ENCODE data around the gene PRKCZ.

PRKCZ gene

DNA sequence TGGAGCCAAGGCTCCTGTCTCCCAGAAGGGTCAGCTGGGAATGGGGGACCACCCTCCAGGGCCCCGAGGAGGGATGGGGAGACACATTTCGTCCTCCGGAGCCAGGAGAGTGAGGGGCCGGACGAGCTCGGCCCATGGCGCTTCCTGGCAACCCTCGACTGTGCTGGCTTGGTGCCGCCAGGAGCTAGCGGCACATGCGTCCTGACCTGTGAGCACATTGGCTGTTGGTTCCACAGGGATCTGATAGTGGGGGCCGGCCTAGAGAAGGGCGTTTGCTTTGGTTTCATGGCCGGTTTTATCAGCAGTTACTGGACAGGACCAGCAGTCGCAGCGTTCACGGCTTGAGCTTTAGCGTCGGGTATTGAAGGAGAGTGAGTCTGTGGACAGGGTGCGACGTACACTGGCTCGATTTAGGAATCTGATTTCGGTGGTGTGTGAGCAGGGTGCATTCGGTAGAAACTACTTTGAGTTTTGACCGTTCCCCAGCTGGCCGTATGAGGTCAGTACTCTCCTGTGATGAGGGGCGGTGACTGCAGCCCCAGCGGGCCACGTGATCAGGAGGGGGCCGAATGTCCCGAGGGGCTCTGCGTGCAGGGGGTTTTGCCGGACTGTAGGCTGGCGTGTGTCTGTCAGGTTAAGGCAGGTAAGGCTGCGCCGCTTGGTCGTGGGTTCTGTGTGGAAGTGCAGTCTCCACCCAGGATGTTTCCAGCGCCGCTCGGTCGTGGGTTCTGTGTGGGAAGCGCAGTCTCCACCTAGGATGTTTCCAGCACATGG is 125.7 kb downstream of the PRKCZ start:
- no peak for DNase-seq (ENCODE audit: low read depth in 3 of 3, low spot score in 1 of 3)

DNA sequence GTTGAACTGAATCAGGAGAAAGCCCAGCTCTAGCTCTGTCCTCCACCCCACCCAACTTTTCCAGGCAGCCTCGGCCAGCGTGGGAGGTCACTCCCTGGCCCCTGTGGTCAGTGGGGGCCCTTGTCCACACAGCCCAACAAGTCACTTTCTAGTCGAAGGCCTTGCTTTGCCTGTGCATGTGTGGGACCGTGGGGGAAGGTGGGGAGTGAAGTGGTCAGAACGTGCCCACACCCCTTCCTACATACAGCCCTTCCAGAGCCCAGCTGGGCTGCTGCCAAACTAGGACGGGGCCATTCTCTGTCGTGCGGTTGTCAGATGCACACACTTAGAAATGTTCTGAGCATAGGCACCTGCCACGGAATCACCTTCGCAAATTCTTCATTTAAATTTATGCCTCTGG is 126.4 kb downstream of the PRKCZ start:
- no peak for DNase-seq (ENCODE audit: low read depth in 3 of 3, low spot score in 1 of 3)

DNA sequence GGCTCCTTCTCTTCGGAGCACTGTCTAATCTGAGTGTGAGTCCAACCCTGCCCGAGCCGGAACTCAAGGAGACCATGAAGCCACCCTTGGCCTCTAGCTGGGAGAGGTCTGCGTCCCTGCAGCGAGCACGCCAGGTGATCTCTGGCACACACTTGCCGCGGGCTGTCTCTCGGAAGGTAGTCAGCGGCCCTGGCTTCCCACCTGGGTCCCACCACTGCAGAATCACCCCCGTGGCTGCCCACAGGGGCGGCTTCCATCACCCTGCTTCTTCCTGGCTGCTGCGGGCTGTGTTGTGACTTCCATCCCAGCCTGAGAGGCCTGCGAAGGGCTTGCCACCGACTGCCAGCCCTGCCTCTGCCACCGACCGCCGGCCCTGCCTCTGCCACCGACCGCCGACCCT is 127.3 kb downstream of the PRKCZ start:
- no peak for DNase-seq (ENCODE audit: low read depth in 3 of 3, low spot score in 1 of 3)

DNA sequence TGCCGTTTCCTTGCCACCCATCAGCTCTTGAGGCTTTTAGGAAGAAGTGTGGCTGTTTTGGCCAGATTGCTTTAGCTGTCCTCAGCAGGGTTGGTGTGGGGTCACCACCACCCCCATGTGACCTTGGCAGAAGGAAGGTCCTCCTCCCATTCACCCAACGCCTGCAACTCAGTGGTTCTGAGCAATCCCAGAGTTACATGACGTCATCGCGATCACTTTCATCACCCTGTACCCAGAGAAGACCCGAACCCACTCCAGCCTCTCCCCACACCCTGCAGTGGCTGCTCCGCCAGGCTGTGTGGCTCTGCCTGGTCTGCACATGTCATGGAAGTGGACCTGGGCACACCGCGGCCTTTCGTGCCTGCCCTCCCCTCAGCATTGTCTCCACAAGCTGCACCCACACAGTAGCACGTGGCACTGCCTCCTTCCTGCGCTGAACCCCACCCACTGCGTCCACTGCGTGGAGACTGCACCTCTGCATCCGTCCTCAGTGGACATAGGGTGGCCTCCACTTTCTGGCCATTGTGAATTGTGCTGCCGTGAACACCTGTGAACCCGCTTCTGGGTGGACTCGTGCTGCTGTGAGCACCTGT is 127.8 kb downstream of the PRKCZ start:
- no peak for DNase-seq (ENCODE audit: low read depth in 3 of 3, low spot score in 1 of 3)

DNA sequence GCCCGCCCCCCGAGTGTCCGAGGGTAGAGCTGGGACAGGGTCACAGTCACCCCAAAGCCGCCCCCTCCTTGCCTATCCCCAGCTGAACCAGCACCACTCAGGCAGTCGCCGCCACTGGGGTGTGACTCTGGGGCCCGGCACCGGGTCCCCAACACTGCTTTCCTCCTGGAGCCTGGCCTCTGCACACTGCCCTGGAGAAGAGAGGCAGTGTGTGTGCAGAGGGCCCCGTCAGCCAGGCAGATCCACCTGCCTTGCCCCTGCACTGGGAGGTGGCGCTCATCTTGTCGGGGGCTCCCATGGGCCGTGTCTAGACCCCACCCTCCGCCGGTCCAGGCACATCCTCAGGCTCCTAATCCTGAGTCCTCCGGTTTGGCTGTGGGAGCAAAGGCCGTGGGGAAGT is 128.7 kb downstream of the PRKCZ start:
- DNase-seq (ENCODE audit: low read depth in 3 of 3, low spot score in 1 of 3): no peak

DNA sequence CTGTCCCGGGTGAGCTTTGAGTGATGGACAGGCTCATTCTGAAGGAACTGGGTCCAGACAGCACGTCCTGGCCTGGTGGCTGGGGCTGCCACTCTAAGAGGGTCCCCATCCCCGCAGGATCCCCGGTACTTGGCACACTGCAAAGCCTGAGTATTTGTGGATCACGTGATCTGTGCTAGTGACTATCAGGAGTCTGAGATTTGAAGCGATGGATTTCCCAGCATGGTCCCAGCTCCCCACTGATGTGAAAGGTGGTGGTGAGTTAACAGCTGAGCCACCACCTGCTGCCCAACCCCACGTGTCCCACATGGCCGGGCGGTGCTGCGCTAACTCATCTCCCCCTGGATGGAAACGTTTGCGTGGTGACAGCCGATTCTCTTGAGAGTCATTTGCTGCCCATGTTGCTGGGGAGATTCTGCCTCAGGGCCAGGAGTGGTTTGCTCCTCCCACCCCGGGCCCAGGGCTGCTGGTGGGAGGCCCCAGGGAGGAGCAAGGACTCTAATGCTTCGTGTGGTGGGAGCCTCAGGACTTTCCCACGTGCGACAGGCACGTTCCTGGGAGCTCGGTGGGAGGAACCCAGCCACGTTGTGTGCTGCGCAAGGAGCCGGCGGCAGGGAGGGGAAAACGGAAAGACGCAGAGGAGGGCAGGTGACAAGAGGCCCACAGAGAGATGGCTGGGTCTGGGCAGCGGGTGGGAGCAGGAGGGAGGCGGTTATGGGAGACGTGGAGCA is 129.2 kb downstream of the PRKCZ start:
- DNase-seq (ENCODE audit: low read depth in 3 of 3, low spot score in 1 of 3): no peak

DNA sequence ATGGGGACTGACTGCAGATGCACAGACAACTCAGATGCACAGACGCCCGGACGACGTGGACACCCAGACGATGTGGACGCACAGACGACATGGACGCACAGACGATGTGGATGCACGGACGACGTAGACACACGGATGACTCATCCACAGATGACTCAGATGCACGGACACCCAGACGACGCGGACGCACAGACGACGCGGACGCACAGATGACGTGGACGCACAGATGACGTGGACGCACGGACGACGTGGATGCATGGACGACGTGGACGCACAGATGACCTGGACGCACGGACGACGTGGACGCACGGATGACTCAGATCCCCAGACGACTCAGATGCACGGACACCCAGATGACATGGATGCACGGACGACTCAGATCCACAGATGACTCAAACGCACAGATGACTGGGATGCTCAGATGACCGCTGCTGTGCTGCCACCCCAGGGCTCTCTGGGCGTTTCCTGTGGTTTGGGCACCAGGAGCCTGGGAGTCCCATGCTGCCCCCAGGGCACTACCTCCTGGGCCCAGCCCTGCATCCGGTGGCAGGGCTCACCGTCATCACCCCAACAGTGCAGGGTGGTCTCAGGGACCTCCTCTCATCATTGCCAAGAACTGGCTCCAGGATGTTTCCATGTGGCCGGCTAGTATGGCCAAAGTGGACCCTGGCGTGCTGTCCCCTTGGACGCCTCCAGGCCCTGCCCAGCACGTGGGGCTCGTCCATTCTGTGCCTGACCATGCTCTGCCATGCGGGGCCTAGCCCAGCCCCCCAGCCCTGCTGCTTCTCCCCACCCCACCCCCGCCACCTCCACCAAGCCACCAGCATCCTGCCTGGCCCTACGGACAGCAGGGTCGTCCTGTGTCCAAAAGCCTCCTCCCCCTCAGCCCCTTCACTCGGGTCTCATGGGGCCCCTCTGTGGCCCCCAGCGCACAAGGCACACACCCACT is 130.4 kb downstream of the PRKCZ start:
- DNase-seq (ENCODE audit: low read depth in 3 of 3, low spot score in 1 of 3): no peak

DNA sequence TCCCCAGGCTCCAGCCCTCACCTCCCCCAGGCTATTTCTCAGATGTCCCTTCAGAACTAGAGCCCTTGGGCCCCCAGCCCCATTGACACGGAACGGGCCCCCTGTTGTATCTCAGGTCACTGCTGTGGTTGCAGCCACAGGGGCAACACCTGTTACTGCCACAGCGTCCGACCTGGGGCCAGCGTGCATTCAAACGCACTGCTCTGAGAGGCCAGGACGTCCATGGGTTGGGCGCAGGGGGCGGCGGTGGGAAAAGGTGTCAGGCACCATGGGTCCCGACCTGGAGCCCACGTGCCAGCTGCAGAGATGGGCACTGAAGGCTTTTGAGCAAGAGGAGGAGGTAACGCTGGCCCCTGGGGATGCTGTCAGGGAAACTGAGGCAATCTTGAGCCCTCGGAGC is 131.1 kb downstream of the PRKCZ start:
- DNase-seq (ENCODE audit: low read depth in 3 of 3, low spot score in 1 of 3): no peak

DNA sequence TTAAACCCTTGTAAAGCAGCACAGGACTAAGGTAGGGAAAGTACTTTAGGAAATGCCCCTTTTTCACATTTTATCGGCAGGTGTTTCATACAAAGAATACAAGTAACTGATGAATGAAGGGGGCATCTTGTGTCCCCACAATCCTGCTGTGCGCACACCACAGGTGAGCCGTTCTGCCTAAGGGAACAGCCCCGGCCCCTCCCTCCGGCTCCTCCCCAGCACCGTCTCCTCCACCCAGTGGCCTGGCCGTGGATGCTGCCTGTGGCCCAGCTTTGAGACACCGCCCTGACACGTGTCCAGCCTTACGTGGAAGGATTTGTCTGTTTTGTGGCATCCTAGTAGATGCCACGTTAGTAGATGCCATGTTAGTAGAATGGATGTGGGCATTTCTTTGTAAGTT is 131.5 kb downstream of the PRKCZ start:
- DNase-seq (ENCODE audit: low read depth in 3 of 3, low spot score in 1 of 3): no peak

DNA sequence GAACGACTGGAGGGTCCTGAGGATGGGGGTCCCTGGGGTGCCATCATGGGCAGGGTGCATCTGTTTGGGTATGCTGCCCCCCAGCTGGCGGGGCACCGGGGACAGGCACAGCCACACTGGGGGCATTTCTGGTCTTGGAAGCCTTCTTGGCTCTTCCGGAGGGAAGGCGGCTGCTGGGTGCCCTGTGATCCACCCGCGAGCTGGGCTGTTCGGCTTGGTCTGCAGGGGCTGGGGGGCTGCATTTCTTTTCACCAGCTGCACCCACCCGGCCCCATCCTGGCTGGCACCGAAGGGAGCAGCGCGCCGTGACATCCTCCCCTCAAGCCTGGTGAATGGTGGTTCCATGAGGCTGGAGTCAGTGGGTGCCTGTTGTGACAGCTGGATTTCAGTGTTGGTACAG is 132.2 kb downstream of the PRKCZ start:
- DNase-seq (ENCODE audit: low read depth in 3 of 3, low spot score in 1 of 3): no peak

DNA sequence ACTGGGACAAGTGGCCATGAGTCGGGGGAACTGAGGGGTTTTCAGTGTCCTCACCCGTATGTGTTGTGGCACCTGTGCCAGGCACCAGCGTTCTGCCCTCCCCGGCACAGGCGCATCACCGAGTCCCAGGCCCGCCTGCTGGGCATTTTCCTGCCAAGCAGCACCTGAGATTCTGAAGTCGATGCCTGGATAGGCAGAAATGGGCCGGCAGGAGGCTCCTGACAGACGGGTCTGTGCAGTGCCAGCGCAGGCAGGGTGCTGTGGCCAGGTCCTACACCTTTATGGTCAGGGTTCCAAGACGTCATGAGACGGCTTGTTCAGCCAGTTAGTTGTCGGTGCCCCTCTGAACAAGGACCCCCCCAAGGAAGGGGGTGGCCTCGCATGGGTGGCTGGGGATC is 133.7 kb downstream of the PRKCZ start:
- DNase-seq (ENCODE audit: low read depth in 3 of 3, low spot score in 1 of 3): no peak

DNA sequence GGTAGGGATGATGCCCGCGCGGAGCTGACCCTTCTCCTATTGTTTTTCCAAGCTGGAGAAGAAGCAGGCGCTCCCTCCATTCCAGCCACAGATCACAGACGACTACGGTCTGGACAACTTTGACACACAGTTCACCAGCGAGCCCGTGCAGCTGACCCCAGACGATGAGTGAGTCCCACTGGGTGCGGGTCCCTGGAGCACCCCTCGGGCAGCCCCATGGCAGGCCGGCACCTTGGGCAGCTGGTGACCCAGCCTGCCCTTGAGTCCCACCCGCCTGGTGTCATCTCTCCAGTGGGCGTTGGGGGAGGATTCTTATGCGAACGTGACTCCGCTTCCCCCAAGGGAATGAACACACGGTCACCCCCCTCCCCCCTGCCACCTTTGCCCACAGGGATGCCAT is 134.3 kb downstream of the PRKCZ start:
- DNase-seq (ENCODE audit: low read depth in 3 of 3, low spot score in 1 of 3): no peak

DNA sequence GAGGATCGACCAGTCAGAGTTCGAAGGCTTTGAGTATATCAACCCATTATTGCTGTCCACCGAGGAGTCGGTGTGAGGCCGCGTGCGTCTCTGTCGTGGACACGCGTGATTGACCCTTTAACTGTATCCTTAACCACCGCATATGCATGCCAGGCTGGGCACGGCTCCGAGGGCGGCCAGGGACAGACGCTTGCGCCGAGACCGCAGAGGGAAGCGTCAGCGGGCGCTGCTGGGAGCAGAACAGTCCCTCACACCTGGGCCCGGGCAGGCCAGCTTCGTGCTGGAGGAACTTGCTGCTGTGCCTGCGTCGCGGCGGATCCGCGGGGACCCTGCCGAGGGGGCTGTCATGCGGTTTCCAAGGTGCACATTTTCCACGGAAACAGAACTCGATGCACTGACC is 134.7 kb downstream of the PRKCZ start:
- DNase-seq (ENCODE audit: low read depth in 3 of 3, low spot score in 1 of 3): no peak

DNA sequence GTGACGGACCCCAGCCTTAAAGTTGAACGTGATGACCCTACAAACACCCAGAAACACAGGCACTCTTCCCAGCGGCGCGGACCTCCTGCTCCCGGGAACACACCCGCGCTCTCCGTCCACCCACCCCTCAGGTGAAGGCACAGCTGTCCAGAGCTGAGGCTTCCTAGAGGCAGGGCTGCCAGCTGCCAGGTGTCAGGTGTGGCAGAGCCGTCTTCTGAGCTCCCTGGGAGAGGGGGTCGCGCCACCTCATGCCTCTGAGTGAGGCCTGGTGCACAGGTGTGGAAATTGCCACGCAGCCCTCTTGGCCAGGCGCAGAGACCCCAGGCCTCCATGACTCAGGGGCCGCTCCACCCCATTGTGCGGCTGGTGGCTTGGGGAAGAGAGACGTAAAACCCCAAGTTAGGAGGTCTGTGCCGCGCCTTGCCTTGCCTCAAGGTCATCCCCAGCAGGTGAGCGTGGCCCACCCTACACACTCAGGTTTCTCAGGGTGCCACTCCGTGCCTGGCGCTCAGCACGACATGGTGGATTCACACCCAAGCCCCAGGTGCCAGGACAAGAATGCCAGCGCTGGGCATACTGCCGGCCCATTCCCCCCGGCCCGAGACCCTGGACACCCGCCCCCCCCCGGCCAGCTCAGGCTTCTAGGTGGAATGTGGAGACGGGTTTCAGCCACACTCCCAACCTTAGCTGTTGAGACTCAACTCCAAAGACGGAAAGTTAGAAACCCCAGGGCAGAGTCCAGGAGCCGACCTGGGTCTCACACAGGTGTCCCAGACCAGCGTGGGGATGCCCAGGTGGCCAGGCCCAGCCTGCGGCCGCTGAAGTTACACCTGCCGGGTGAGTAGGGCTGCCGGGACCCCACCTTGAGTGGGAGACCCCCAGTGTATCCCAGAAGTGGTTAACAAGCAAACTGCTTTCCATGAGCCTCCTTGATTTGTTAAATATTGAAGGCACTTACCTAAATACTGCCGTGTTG is 136.0 kb downstream of the PRKCZ start:
- DNase-seq (ENCODE audit: low read depth in 3 of 3, low spot score in 1 of 3): no peak

DNA sequence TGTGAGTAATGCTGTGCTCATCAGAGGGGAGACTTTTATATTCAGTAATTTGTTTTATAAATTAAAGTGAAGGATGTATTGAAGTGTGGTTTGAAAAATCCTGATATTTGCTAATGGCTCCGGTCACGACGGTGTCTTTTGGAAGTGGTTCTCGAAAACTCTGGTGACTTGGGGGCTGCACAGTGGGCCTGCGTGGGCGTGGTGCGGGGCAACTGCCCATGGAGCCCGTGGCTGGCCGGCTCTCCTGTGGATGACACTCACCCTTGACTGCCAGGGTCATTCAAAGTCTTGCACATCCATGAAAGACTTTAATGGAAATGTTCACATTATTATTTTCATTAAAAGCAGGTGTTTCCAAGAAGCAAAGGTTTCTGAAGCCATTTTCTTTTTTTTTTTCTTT is 136.7 kb downstream of the PRKCZ start:
- no peak for DNase-seq (ENCODE audit: low read depth in 3 of 3, low spot score in 1 of 3)

DNA sequence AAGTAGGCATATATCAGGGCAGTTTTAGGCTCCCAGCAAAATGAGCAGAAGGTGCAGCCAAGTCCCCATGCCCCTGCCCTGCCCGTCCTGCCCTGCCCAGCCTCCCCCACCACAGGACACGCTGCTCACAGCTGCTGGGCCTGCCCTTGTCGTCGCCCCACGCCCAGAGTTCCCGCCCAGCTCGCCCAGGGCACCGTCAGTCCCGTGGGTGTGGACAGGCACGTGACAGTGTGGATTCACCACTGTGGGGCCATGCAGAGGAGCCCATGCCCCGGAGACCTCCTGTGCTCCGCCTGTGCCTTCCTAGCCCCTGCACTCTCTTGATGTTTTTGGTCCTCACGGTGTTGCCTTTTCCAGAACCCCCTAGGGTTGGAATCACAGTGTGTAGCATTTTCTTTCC is 137.4 kb downstream of the PRKCZ start:
- DNase-seq (ENCODE audit: low read depth in 3 of 3, low spot score in 1 of 3): no peak

DNA sequence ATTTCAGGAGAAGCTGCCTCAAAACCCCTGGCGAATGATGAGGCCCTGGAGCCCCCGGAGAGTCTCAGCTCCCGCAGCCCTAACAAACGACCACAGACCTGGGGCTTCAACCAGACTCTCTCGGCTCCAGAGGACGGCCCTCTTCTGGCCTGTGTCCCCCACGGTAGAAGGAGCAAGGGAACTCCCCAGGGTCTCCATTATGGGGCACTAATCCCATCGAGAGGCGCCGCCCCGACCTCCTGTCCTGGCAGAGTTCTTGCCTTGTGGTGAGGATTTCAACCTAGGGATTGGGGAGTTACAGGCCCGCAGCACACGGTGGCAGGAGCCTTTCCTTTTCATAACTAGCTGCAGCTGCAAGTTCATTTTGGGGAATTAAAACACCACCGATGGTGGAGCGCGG is 138.1 kb downstream of the PRKCZ start:
- DNase-seq (ENCODE audit: low read depth in 3 of 3, low spot score in 1 of 3): no peak

DNA sequence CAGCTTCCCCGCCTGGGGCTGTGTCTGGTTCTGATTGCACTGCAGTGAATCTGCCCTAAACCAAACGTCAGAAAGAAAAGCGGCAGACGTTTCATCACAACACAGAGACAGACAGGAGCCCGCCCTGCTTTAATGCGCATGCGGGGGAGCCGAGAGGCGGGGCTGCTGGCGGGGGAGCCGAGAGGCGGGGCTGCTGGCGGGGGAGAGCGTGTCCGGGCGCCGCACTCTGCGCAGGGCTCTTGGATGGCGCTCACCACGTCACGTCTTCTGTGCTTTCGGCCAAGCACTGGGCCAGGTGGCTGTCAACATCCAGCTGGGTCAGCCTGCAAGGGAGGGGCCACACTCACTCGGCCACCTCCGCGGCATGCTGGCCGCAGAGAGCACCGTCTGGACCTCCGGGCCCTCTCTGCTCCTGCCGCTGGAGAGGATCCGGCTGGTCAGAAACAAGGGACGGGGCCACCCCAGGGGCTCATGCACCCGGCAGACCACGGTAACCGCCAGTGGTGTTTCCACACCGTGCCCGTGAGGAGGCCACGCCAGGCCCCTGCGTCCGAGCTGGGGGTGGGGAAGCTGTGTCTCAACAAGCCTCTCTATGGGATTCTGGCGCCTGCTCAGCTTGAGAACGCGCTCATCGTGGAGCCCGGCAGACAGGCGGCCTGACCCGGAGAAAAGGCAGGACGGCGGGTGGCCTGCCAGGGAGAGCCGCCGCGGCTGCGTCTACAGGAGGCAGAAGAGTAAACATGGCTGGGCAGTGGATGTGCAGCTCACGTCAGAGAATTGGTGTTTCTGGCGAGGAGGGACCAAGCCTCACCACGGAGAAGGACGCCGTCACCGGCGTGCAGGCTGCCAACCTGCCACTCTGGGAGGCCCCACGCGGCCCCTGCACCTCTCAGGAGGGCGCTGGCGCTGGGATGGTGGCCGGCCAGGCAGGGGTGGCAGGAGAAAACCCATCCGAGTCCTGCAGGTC is 139.5 kb downstream of the PRKCZ start:
- peak; percentile 82 to 86 (median 83) for DNase-seq (ENCODE audit: low read depth in 3 of 3, low spot score in 1 of 3)

DNA sequence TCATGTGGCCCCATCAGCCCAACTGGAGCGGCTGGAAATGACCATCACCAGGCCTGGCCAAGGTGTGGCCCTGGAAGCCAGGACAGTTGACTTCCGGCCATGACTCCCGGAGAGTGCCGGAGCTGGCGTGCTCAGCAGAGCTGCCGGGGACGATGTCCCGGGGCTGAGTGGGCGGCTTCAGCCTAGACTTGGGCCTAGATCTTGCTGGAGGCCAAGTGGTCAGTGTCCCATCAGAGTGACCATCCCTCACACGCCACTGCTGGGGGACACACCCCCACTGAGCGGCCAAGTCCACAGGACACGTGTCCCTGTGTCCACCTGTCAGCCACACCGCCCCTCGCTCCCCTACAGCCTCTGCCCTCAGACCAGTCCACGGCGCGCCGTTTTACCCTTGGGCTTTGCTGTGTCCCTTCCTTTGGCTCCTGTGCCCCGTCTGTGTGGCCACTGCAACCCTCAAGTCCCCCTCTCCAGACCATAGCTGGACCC is 140.3 kb downstream of the PRKCZ start:
- no peak for DNase-seq (ENCODE audit: low read depth in 3 of 3, low spot score in 1 of 3)

All from stimulated activated CD4-positive, alpha-beta T cell treated with anti-CD3 and anti-CD28 coated beads, TNF-alpha, amount 100 ng/mL, for 1 hour (primary cell).